WTC11 (cell line): Measurements from ENCODE around the gene TRAF3IP1. TPM values are rescaled to one million over a fixed set of nuclear protein-coding genes. Genes with fewer than 3 reads are reported as not detected.

Source experiments
- ATAC-seq: fragments of 200-7000 bp; cut with Tn5 transposase; 2 replicates; pipeline ENCODE4 v1.10.0; 2021; ENCODE audit warnings: mild to moderate bottlenecking, moderate library complexity
- CTCF ChIA-PET: fragments of 300-600 bp; sonication (Branson Sonifier 250); formaldehyde crosslinking; loops from one replicate; lab custom pipeline; 2021; ENCODE audit warnings: antibody characterized with exemption; lab: Charles Lee
- POLR2A ChIA-PET: fragments of 350-600 bp; sonication (Branson Sonifier 250); formaldehyde crosslinking; loops from one replicate; lab custom pipeline; 2021; ENCODE audit warnings: antibody characterized with exemption; lab: Charles Lee
- DNase-seq: peaks from one replicate; pipeline ENCODE4 v3.0.0; 2021; ENCODE audit warnings: low spot score
- H3K27ac Mint-ChIP-seq: 2 replicates; pipeline ENCODE4 v1.8.0; 2021; ENCODE audit warnings: mixed read lengths
- H3K27me3 Mint-ChIP-seq: 2 replicates; pipeline ENCODE4 v1.8.0; 2021; ENCODE audit warnings: low read depth, mild to moderate bottlenecking, moderate library complexity, mixed read lengths
- H3K36me3 Mint-ChIP-seq: 2 replicates; pipeline ENCODE4 v1.8.0; 2021; ENCODE audit warnings: mixed read lengths
- H3K4me1 Mint-ChIP-seq: 2 replicates; pipeline ENCODE4 v1.8.0; 2022; ENCODE audit warnings: mixed read lengths
- H3K4me3 Mint-ChIP-seq: 2 replicates; pipeline ENCODE4 v1.8.0; 2021; ENCODE audit warnings: mild to moderate bottlenecking, moderate library complexity, mixed read lengths
- H3K9me3 Mint-ChIP-seq: 2 replicates; pipeline ENCODE4 v1.8.0; 2021; ENCODE audit warnings: mixed read lengths
- AR ChIP-seq: fragments of 250-450 bp; sonication (Bioruptor Pico); IDR thresholded peaks from 2 replicates; pipeline ENCODE4 v1.9.0; 2021; ENCODE audit warnings: mild to moderate bottlenecking
- ATF3 ChIP-seq: sonication (generic); formaldehyde crosslinking; conservative IDR thresholded peaks from 2 replicates; pipeline ENCODE4 v1.8.1; 2022; ENCODE audit warnings: mild to moderate bottlenecking, missing genetic modification reagents
- ELF4 ChIP-seq: sonication (generic); formaldehyde crosslinking; IDR thresholded peaks from 2 replicates; pipeline ENCODE4 v1.8.1; 2022; ENCODE audit warnings: low read depth, mild to moderate bottlenecking, moderate library complexity, missing genetic modification reagents
- FOXJ3 ChIP-seq: sonication (generic); formaldehyde crosslinking; IDR thresholded peaks from 2 replicates; pipeline ENCODE4 v1.9.0; 2021; ENCODE audit warnings: missing genetic modification reagents, mild to moderate bottlenecking, borderline replicate concordance
- FOXK1 ChIP-seq: sonication (generic); formaldehyde crosslinking; IDR thresholded peaks from 2 replicates; pipeline ENCODE4 v1.8.0; 2022; ENCODE audit warnings: mild to moderate bottlenecking, moderate library complexity, missing genetic modification reagents
- HMGA2 ChIP-seq: fragments of 250-450 bp; sonication (Bioruptor Pico); IDR thresholded peaks from 2 replicates; pipeline ENCODE4 v1.4.0; 2021; ENCODE audit warnings: mild to moderate bottlenecking, moderate library complexity
- NFE2L1 ChIP-seq: sonication (generic); formaldehyde crosslinking; IDR thresholded peaks from 2 replicates; pipeline ENCODE4 v1.8.1; 2023; ENCODE audit warnings: missing genetic modification reagents
- NR3C1 ChIP-seq: sonication (generic); formaldehyde crosslinking; conservative IDR thresholded peaks from 2 replicates; pipeline ENCODE4 v1.8.1; 2023; ENCODE audit warnings: low read depth, mild to moderate bottlenecking, missing genetic modification reagents
- PRRX2 ChIP-seq: fragments of 250-450 bp; sonication (Bioruptor Pico); IDR thresholded peaks from 2 replicates; pipeline ENCODE4 v1.8.0; 2021; ENCODE audit warnings: mild to moderate bottlenecking
- RELA ChIP-seq: sonication (generic); formaldehyde crosslinking; IDR thresholded peaks from 2 replicates; pipeline ENCODE4 v1.8.1; 2022; ENCODE audit warnings: missing genetic modification reagents, mild to moderate bottlenecking, borderline replicate concordance
- SMAD3 ChIP-seq: sonication (generic); formaldehyde crosslinking; IDR thresholded peaks from 2 replicates; pipeline ENCODE4 v1.8.0; 2022; ENCODE audit warnings: missing genetic modification reagents, mild to moderate bottlenecking, borderline replicate concordance
- ZBTB21 ChIP-seq: sonication (generic); formaldehyde crosslinking; IDR thresholded peaks from 2 replicates; pipeline ENCODE4 v1.8.1; 2023; ENCODE audit warnings: mild to moderate bottlenecking, missing genetic modification reagents, borderline replicate concordance
- ZNF532 ChIP-seq: fragments of 250-450 bp; sonication (Bioruptor Pico); IDR thresholded peaks from 2 replicates; pipeline ENCODE4 v1.9.0; 2021; ENCODE audit warnings: mild to moderate bottlenecking, borderline replicate concordance
- ZNF671 ChIP-seq: fragments of 250-450 bp; sonication (Bioruptor Pico); IDR thresholded peaks from 2 replicates; pipeline ENCODE4 v1.8.0; 2021; ENCODE audit warnings: mild to moderate bottlenecking
- total RNA-seq: library from RNA; stranded (reverse); gene quantifications from 3 replicates; pipeline ENCODE4 v1.2.3, GENCODE V29; 2021
- TF ChIP-seq, protein P1 (sequence below): sonication (generic); formaldehyde crosslinking; IDR thresholded peaks from 2 replicates; pipeline ENCODE4 v1.8.1; 2023; ENCODE audit warnings: mild to moderate bottlenecking, missing genetic modification reagents, borderline replicate concordance
- TF ChIP-seq, protein P2 (sequence below): sonication (generic); formaldehyde crosslinking; IDR thresholded peaks from 2 replicates; pipeline ENCODE4 v1.8.0; 2023; ENCODE audit warnings: mild to moderate bottlenecking, missing genetic modification reagents
- TF ChIP-seq, protein P3 (sequence below): sonication (generic); formaldehyde crosslinking; IDR thresholded peaks from 2 replicates; pipeline ENCODE4 v1.8.1; 2023; ENCODE audit warnings: mild to moderate bottlenecking, missing genetic modification reagents

TRAF3IP1 gene
- total RNA-seq, 1 experiment from 2014 or later: 18.7 TPM

GRCh38 chr2:238314576-238314975 lies 5.7 kb upstream of the TRAF3IP1 start:
- Mint-ChIP-seq H3K4me1 (0 out of 2 replicates have a peak, but pooled peaks cover 3% of the 10 kb centered on the region), H3K36me3 (no peaks in the 10 kb centered on the region), H3K9me3 (no peaks in the 10 kb centered on the region), H3K27me3 (peaks cover 13% of the 10 kb centered on the region), H3K27ac (no peak overlapping the region), H3K4me3 (no peak overlapping the region)
- ATAC-seq: no peak
- POLR2A ChIA-PET: no interaction called here
- DNase-seq: no peak
- CTCF ChIA-PET: interaction anchor here (0.6 to 1.8 kb wide), 2 partner anchors 12 to 51 kb away, joined by 3 to 6 read pairs; no protein-coding TSS in a partner anchor
- TF ChIP-seq, protein P1, sequence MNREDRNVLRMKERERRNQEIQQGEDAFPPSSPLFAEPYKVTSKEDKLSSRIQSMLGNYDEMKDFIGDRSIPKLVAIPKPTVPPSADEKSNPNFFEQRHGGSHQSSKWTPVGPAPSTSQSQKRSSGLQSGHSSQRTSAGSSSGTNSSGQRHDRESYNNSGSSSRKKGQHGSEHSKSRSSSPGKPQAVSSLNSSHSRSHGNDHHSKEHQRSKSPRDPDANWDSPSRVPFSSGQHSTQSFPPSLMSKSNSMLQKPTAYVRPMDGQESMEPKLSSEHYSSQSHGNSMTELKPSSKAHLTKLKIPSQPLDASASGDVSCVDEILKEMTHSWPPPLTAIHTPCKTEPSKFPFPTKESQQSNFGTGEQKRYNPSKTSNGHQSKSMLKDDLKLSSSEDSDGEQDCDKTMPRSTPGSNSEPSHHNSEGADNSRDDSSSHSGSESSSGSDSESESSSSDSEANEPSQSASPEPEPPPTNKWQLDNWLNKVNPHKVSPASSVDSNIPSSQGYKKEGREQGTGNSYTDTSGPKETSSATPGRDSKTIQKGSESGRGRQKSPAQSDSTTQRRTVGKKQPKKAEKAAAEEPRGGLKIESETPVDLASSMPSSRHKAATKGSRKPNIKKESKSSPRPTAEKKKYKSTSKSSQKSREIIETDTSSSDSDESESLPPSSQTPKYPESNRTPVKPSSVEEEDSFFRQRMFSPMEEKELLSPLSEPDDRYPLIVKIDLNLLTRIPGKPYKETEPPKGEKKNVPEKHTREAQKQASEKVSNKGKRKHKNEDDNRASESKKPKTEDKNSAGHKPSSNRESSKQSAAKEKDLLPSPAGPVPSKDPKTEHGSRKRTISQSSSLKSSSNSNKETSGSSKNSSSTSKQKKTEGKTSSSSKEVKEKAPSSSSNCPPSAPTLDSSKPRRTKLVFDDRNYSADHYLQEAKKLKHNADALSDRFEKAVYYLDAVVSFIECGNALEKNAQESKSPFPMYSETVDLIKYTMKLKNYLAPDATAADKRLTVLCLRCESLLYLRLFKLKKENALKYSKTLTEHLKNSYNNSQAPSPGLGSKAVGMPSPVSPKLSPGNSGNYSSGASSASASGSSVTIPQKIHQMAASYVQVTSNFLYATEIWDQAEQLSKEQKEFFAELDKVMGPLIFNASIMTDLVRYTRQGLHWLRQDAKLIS (CRISPR knock-in tag): no peak
- TF ChIP-seq AR: no peak
- no peak for TF ChIP-seq PRRX2
- no peak for TF ChIP-seq NFE2L1
- TF ChIP-seq FOXJ3: no peak
- no peak for TF ChIP-seq ZBTB21 (CRISPR knock-in tag)
- TF ChIP-seq RELA (CRISPR knock-in tag): no peak
- no peak for TF ChIP-seq ATF3 (CRISPR knock-in tag)
- TF ChIP-seq SMAD3 (CRISPR knock-in tag): no peak
- no peak for TF ChIP-seq FOXK1 (CRISPR knock-in tag)
- no peak for TF ChIP-seq ELF4 (CRISPR knock-in tag)
- no peak for TF ChIP-seq HMGA2 (CRISPR knock-in tag)
- no peak for TF ChIP-seq ZNF671 (CRISPR knock-in tag)
- no peak for TF ChIP-seq ZNF532
- TF ChIP-seq, protein P2, sequence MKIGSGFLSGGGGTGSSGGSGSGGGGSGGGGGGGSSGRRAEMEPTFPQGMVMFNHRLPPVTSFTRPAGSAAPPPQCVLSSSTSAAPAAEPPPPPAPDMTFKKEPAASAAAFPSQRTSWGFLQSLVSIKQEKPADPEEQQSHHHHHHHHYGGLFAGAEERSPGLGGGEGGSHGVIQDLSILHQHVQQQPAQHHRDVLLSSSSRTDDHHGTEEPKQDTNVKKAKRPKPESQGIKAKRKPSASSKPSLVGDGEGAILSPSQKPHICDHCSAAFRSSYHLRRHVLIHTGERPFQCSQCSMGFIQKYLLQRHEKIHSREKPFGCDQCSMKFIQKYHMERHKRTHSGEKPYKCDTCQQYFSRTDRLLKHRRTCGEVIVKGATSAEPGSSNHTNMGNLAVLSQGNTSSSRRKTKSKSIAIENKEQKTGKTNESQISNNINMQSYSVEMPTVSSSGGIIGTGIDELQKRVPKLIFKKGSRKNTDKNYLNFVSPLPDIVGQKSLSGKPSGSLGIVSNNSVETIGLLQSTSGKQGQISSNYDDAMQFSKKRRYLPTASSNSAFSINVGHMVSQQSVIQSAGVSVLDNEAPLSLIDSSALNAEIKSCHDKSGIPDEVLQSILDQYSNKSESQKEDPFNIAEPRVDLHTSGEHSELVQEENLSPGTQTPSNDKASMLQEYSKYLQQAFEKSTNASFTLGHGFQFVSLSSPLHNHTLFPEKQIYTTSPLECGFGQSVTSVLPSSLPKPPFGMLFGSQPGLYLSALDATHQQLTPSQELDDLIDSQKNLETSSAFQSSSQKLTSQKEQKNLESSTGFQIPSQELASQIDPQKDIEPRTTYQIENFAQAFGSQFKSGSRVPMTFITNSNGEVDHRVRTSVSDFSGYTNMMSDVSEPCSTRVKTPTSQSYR (CRISPR knock-in tag): no peak
- no peak for TF ChIP-seq NR3C1
- TF ChIP-seq, protein P3, sequence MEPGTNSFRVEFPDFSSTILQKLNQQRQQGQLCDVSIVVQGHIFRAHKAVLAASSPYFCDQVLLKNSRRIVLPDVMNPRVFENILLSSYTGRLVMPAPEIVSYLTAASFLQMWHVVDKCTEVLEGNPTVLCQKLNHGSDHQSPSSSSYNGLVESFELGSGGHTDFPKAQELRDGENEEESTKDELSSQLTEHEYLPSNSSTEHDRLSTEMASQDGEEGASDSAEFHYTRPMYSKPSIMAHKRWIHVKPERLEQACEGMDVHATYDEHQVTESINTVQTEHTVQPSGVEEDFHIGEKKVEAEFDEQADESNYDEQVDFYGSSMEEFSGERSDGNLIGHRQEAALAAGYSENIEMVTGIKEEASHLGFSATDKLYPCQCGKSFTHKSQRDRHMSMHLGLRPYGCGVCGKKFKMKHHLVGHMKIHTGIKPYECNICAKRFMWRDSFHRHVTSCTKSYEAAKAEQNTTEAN (CRISPR knock-in tag): no peak
